Measurements from ENCODE around the gene ALPK1. TPM values are rescaled to one million over a fixed set of nuclear protein-coding genes. Genes with fewer than 3 reads are reported as not detected.
"Not testable (repeated sequence)": the region's sequence is repeated elsewhere in the genome, so short reads cannot be mapped to it uniquely, and the experiment has no call there.

Gene ALPK1
- total RNA-seq, 4 donors from 2014 or later, result 12.6 to 19.9 (median 14.8) TPM

- intact Hi-C loops (cut with DNase I), result no loop called here
- no peak for DNase-seq (ENCODE audit: extremely low spot score)
- Histone ChIP-seq H3K27ac (replicated peaks in 1 of 4) (no peak overlapping the region), H3K27me3 (no peaks in the 10 kb centered on the region), H3K36me3 (peaks cover 5 to 53% (median 21%) of the 10 kb centered on the region in 4 donors), H3K4me1 (peaks cover 0 to 8% (median 0%) of the 10 kb centered on the region in 4 donors), H3K9me3 (no peaks in the 10 kb centered on the region), H3K4me3 (no peak overlapping the region)
- 95% methylated on average over 4 of the region's 4 CpGs for WGBS
- TF ChIP-seq, protein P1, sequence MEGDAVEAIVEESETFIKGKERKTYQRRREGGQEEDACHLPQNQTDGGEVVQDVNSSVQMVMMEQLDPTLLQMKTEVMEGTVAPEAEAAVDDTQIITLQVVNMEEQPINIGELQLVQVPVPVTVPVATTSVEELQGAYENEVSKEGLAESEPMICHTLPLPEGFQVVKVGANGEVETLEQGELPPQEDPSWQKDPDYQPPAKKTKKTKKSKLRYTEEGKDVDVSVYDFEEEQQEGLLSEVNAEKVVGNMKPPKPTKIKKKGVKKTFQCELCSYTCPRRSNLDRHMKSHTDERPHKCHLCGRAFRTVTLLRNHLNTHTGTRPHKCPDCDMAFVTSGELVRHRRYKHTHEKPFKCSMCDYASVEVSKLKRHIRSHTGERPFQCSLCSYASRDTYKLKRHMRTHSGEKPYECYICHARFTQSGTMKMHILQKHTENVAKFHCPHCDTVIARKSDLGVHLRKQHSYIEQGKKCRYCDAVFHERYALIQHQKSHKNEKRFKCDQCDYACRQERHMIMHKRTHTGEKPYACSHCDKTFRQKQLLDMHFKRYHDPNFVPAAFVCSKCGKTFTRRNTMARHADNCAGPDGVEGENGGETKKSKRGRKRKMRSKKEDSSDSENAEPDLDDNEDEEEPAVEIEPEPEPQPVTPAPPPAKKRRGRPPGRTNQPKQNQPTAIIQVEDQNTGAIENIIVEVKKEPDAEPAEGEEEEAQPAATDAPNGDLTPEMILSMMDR (IDR thresholded peaks at IDR 0.05), result no peak
- TF ChIP-seq POLR2A (IDR thresholded peaks at IDR 0.05; ENCODE audit: low read depth) (no peak), POLR2AphosphoS5 (IDR thresholded peaks at IDR 0.05) (no peak), EP300 (IDR thresholded peaks at IDR 0.05) (no peak)
These were observed 128.7 kb downstream of the ALPK1 start for GRCh38 chr4:112425823-112426222.

DNA sequence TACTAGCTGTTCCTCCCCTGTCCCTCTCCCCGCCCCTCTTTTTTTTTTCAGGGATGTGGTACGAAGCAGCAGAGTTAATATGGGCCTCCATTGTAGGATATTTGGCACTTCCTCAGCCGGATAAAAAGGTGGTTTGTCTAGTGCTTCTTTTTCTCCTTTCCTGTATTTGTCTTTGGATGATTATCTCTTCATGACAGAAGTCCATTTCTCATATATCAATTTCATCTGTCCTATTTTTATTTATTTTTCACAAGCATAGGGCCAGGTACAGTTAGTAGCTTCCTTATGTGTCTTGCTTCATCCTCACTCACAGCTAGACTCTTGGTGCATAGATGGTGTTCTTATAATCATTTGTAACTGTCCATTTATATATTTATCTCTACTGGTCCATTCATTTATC lies 129.2 kb downstream of the ALPK1 start:
- TF ChIP-seq EP300 (IDR thresholded peaks at IDR 0.05) (no peak), POLR2AphosphoS5 (IDR thresholded peaks at IDR 0.05) (no peak), POLR2A (IDR thresholded peaks at IDR 0.05; ENCODE audit: low read depth) (no peak)
- TF ChIP-seq, protein P1 (IDR thresholded peaks at IDR 0.05), result no peak
- WGBS, result 90% methylated on average over 3 of the region's 3 CpGs
- peaks cover 0 to 8% (median 0%) of the 10 kb centered on the region in 4 donors for H3K4me1 ChIP-seq
- H3K9me3 ChIP-seq, result no peaks in the 10 kb centered on the region
- intact Hi-C loops (cut with DNase I), result no loop called here
- H3K27ac ChIP-seq (replicated peaks in 1 of 4), result no peak overlapping the region
- no peak overlapping the region for H3K4me3 ChIP-seq
- H3K27me3 ChIP-seq, result no peaks in the 10 kb centered on the region
- DNase-seq (ENCODE audit: extremely low spot score), result no peak
- peaks cover 5 to 59% (median 24%) of the 10 kb centered on the region in 4 donors for H3K36me3 ChIP-seq

DNA sequence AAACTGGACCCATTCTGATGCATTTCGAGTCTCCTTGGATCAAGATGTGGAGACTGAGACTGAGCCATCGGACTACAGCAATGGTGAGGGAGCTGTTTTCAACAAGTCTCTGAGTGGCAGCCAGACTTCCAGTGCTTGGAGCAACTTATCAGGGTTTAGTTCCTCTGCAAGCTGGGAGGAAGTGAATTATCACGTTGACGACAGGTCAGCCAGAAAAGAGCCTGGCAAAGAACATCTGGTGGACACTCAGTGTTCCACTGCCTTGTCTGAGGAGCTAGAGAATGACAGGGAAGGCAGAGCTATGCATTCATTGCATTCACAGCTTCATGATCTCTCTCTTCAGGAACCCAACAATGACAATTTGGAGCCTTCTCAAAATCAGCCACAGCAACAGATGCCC lies 134.0 kb downstream of the ALPK1 start:
- no peak overlapping the region for H3K4me3 ChIP-seq
- intact Hi-C loops (cut with DNase I), result no loop called here
- peaks cover 0 to 61% (median 17%) of the 10 kb centered on the region in 4 donors for H3K36me3 ChIP-seq
- 71% methylated on average over 4 of the region's 4 CpGs for WGBS
- no peaks in the 10 kb centered on the region for H3K4me1 ChIP-seq
- H3K27ac ChIP-seq (replicated peaks in 1 of 4), result no peak overlapping the region
- TF ChIP-seq POLR2AphosphoS5 (IDR thresholded peaks at IDR 0.05) (no peak), EP300 (IDR thresholded peaks at IDR 0.05) (no peak), POLR2A (IDR thresholded peaks at IDR 0.05; ENCODE audit: low read depth) (no peak)
- TF ChIP-seq, protein P1 (IDR thresholded peaks at IDR 0.05), result no peak
- no peaks in the 10 kb centered on the region for H3K9me3 ChIP-seq
- H3K27me3 ChIP-seq, result no peaks in the 10 kb centered on the region
- DNase-seq (ENCODE audit: extremely low spot score), result no peak

GRCh38 chr4:112436987-112437386 lies 139.8 kb downstream of the ALPK1 start:
- H3K4me1 ChIP-seq, result no peaks in the 10 kb centered on the region
- intact Hi-C loops (cut with DNase I), result no loop called here
- TF ChIP-seq, protein P1 (IDR thresholded peaks at IDR 0.05), result no peak
- no peak for TF ChIP-seq POLR2A (IDR thresholded peaks at IDR 0.05; ENCODE audit: low read depth)
- TF ChIP-seq EP300 (IDR thresholded peaks at IDR 0.05), result no peak
- no peak for TF ChIP-seq POLR2AphosphoS5 (IDR thresholded peaks at IDR 0.05)
- 96% methylated on average over 1 of the region's 1 CpG for WGBS
- DNase-seq (ENCODE audit: extremely low spot score), result no peak
- H3K27me3 ChIP-seq, result no peaks in the 10 kb centered on the region
- no peaks in the 10 kb centered on the region for H3K9me3 ChIP-seq
- H3K4me3 ChIP-seq, result no peak overlapping the region
- H3K36me3 ChIP-seq, result peaks cover 27 to 66% (median 37%) of the 10 kb centered on the region in 4 donors
- H3K27ac ChIP-seq (replicated peaks in 1 of 4), result no peak overlapping the region

DNA sequence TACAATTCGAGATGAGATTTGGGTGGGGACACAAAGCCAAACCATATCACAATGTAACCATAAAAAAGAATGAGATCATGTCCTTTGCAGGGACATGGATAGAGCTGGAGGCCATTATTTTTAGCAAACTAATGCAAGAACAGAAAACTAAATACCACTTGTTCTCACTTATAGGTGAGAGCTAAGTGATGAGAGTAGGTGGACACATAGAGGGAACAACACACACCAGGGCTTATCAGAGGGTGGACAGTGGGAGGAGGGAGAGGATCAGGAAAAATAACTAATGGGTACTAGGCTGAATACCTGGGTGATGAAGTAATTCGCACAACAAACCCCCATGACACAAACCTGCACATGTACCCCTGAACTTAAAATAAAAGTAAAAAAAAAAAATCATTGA lies 145.1 kb downstream of the ALPK1 start:
- H3K4me3 ChIP-seq; intact Hi-C loops (cut with DNase I); H3K27me3 ChIP-seq; H3K27ac ChIP-seq (replicated peaks in 1 of 4); DNase-seq (ENCODE audit: extremely low spot score); H3K4me1 ChIP-seq: not testable (repeated sequence)
- Histone ChIP-seq H3K36me3 (peaks cover 28 to 69% (median 37%) of the 10 kb centered on the region in 4 donors), H3K9me3 (peaks cover 0 to 22% (median 11%) of the 10 kb centered on the region in 4 donors)
- WGBS, result 89% methylated on average over 2 of the region's 2 CpGs

All from esophagus muscularis mucosa (tissue), 4 donors.